Activated gamma-delta T cell treated with Interleukin-2 at 50 U/mL for 16 hours (primary cell): ENCODE measurements around the gene PDZD2.

Experiments
- DNase-seq: peaks from one replicate; pipeline ENCODE4 v3.0.0-alpha.2; 2020

Gene PDZD2

GRCh38 chr5:31832966-31833365 is 194.0 kb downstream of the PDZD2 start:
- DNase-seq, result no peak

GRCh38 chr5:31833710-31834109 is 194.8 kb downstream of the PDZD2 start:
- DNase-seq, result no peak

DNA sequence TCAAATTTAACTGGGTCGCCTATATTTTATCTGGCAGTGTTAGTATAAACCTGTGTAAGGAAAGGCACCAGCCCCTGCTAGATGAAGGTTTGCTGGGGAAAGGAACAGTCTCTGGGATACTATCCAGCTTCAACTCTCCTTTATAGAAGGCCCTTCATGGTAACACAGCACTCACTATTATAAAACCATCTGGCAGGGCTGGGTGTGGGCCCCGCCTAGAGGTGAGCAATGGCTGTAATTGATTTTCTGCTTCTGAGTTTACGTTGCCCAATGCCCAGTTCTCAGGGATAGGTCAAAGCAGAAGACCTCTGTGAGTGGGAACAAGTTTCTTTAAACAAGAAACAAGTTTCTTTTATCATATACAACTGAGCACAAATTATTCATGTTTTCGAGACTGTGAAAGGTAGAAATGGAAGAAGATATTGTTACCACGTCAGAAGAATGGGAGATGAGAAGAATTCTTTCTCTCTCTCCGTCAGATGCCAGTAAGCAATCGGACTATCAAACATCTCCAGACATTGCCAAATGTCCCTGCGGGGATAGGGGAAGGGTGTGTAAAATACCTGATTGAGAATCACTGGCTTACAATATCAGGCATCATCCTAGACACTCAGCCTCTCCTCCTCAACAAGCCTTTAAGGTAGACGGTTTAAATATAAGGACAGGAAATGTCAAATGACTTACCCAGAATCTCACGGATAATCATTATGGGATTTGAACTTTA is 205.9 kb downstream of the PDZD2 start:
- no peak for DNase-seq

DNA sequence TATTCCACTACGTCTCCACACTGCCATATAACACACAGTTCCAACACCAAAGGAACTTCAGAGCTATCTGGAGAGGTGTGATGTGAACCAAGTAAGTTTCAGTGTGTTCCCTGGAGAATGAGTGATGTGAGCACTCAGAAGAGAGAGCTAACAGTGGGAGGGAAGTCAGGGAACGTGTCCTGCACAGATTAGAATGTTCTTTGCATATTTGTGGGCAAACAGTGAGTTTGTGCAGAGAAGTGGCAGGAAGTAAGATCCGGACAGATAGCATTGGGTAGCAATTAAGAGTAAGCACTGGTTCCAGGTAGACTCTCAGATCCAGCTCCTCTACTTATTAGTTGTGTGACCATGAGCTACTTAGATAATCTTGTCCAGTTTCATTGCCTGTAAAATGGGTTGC is 206.4 kb downstream of the PDZD2 start:
- no peak for DNase-seq

GRCh38 chr5:31846934-31847333 is 208.0 kb downstream of the PDZD2 start:
- no peak for DNase-seq

DNA sequence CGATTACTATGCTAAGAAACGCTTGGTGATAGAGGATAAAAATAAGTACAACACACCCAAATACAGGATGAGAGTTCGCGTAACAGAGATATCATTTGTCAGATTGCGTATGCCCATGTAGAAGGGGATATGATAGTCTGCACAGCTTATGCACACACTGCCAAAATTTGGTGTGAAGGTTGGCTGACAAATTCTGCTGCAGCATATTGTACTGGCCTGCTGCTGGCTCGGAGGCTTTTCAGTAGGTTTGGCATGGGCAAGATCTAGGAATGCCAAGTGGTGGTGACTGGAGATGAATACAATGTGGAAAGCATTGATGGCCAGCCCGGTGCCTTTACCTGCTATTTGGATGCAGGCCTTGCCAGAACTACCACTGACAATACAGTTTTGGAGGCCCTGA is 208.4 kb downstream of the PDZD2 start:
- no peak for DNase-seq

DNA sequence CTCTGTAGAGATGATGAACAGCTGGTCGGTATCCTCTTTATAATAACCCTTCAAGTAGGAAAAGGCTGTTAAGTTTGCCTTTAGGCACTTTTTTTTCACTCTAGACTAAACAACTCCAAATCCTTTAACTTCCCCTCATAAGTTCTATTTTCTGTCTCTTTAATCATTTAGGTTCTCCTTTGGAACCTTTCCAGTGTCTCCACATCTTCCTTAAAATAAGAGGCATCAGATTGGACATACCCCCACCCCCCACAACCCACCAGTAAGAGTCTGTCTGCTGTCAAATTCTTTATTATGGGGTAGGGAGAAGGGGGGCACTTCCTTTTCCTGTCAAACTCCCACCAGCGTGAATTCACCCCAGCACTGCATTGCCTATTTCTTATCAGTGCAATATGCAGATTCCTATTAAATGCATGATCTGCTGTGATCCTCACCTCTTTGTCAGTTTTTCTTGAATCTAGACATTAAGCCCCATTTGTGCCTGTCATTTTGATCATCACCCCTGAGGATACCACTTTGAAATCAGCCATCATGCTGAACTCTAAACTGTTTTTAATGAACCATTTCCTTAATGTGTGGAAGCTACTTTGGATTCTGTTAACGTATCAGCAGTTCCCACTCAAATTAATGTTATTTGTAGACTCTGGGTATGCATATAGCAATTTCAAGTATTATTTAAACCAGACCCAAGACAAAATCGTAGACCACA is 212.2 kb downstream of the PDZD2 start:
- no peak for DNase-seq

DNA sequence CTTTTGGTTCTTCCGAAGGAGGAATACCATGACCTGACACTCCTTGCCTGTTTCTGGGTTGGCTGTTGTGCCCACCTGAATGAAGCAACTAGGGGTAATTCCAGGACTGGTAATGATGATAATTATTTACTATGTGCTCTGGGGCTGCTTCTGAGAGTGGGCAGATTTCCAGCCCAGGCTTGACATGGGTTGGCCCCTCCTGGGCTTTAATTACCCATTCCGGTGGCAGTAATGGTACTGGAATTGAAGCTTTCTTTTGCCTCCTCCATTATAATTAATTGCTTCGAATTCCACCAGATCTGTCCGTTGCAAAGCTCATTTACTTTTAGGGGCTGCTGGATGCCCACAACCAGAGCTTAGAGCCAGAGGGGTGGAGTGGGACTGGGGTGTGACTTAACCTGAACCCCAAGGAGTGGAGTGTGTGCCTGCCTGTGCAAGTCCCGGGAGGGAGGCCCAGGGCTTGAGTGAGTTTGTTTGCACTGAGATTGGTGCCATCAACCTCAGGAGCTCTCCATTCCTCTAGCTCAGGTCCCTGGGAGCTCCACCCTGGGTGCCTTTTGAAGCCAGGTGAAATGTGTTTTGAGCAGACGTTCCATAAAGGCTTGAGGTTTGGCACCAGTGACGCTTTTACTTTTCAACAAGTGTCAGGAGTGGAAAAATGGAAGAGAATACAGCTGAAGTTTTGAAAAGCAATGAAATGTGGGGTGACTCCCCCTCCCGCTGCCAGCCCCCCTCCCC is 214.6 kb downstream of the PDZD2 start:
- DNase-seq, result no peak

- DNase-seq, result no peak
Measured at GRCh38 chr5:31854181-31855133, 215.5 kb downstream of the PDZD2 start.

GRCh38 chr5:31855134-31856040 is 216.5 kb downstream of the PDZD2 start:
- peak; percentile 21 for DNase-seq

DNA sequence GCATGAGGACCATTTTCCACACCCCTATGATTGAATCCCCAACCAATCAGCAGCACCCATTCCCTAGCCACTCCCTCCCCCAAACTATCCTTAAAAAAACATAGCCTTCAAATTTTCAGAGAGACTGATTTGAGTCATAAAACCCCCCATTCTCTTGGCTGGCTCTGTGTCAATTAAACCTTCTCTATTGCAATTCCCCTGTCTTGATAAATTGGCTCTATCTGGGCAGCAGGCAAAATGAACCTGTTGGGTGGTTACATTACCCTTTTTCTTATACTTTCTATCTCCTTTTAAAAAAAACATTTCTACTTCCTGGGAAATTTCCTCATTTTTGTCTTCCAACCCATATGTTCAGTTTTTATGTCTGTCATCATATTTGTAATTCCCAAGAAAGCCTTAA is 220.2 kb downstream of the PDZD2 start:
- no peak for DNase-seq

DNA sequence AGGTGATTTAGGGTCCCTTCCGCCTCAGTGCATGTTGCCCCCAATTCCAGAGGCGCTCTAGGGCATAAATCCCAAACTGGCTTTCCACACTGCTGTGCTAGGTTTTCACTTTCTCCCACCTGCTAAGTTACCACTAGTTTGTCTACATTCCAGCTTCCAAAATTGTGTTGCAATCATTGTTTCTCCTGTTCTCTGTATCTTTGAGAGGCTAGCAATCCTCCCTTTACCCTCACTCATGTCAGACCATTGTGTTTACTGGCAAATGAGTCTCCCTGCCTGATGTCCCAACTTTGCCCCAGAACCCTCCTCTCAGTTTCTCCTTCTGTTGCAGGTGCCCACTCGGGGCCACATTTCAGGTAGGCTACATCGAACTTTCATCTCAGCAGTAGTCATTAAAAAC is 221.3 kb downstream of the PDZD2 start:
- DNase-seq, result no peak

DNA sequence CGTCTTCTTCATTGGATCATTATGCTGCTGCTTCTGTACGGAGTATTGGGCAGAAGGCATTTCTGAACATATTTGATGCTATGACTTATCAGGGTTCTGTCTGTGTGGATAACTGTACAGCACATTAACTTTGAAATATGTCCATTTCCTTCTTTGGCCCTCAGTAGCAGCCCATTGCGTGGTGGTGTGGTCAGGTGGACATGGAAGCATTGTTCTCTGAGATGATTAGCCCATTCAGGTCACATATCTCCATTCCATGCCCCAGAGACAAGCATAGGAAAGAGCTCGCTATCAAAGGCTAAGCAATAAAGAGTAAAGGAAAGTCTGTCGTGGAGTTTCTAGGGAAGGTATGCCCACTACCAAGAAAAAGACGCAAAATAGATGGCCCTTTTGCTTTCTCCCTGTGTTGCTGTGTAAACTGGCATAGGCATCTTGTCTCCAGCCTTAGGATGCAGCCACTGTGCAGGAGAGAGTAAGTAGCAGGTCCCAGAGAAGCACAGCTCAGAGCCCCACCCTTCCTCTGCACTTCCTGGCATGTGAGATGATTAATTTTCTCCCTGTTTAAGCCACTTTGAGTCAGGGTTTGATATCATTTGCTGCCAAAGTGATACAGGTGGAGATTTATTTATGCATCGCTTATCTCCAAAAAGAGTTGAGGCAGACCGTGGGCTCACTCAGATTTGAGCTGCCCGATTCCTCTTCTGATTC is 221.9 kb downstream of the PDZD2 start:
- no peak for DNase-seq

- no peak for DNase-seq
Measured at GRCh38 chr5:31861601-31862000, 222.7 kb downstream of the PDZD2 start.

- no peak for DNase-seq
Measured at GRCh38 chr5:31863991-31864411, 225.1 kb downstream of the PDZD2 start.

DNA sequence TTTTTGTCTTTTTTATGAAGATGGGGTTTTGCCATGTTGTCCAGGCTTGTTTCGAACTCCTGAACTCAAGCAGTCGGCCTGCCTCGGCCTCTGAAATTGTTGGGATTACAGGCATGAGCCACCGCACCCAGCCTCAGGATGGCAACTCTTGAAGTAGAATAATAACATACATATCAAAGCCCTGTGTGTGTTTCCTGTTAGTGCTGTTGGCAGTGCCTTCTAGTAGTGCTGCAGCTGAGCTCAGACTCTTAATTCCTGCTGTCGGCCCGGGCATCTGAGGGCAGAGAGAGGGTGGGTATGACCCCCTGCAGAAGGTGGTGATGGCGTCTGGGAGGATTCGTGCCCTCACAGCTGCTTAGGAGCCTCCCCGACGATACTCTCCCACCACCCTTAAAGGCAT is 227.2 kb downstream of the PDZD2 start:
- DNase-seq, result no peak

- DNase-seq, result no peak
Measured at GRCh38 chr5:31867219-31867618, 228.3 kb downstream of the PDZD2 start.

DNA sequence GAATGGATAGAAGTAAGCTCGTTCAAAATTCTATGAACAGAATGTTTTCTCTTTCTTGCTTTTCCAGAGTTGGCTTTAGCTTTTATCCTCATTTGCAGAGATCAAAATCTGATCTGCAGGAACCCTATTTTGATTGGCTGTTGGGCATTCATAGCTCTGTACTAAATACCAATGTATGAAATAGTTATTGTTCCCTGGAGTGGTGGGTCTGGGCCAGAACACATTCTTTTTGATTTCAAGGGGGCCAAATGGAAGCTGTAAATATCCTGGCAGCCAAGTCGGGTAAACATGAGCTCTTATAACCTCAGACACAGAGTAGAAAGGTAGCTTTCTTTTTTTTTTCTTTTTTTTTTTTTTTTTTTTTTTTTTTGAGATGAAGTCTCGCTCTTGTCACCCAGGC is 241.5 kb downstream of the PDZD2 start:
- DNase-seq, result no peak

DNA sequence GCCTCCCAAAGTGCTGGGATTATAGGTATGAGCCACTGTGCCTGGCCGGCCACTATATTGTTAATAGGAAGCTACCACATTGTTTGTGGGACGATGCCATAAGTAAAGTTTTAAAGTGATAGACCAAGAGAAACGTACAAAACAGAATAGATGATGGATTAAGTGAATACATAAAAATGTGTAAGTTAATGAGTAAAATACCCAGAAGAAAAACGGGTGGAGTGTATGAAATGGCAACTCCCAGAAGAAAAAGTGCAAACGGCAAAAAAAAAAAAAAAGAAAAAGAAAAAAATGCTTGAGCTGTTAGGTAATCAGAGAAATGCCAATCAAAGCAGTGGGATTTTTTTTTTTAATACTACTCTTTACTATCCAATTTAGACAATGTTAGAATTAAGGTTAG is 246.0 kb downstream of the PDZD2 start:
- DNase-seq, result no peak

DNA sequence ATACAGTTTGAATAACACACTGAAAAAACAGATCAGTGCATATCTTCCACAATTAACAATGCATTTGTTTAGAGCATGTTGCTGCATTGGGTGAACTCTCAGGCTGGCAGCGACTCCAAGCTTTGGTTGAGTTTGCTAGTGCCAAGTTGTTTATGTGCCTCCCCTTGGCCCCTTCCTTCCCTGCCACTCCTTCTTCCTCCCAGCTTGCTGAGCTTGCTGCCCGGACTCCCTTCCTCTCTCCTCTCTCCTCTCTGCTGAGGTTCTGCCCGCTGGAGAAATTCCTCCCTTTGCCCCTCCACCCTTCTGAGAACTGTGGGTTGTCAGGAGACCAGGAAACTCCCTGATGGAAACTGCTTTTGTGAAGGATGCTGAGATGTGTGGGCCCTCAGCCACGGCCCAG is 247.3 kb downstream of the PDZD2 start:
- no peak for DNase-seq

DNA sequence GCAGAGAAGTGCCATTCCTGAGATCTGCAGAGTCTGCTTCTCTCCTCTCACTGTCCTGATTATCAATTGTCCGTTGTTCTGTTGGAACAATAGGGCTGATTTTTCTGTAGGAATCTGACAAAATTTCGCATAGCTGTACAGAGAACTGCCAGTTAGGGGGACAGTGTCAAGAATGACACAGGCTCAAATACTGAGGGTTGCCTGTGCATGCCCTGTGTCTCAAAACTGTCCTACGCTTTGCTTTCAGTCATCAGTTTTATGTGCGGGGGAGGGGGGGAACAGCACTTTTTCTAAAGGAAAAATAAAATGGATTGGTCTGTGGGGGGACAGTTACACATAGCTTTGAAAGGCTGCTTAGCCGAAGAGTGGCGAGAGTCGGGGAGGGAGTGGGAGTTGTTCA is 248.6 kb downstream of the PDZD2 start:
- DNase-seq, result no peak
